Prostate gland (tissue), 2 donors: ENCODE results near the gene PPP1R12C.

ENCODE experiments used
- CTCF ChIP-seq, 4 experiments: fragments of 200-600 bp in 2 of 4; fragments of 450-650 bp in 2 of 4; sonication (generic) in 2 of 4; IDR thresholded peaks; 1 replicate in 3 of 4; 2 replicates in 1 of 4; pipeline ENCODE4 v1.5.1; 2016 to 2019; ENCODE audit warnings: antibody characterized with exemption in 4 of 4, mild to moderate bottlenecking in 2 of 4, moderate library complexity in 2 of 4
- POLR2A ChIP-seq: fragments of 450-650 bp; IDR thresholded peaks from one replicate; pipeline ENCODE4 v1.6.1; 2016; ENCODE audit warnings: antibody characterized with exemption, mild to moderate bottlenecking

GRCh38 chr19:55062735-55063491 is 54.5 kb downstream of the PPP1R12C start, which contains the start of gene RDH13:
- TF ChIP-seq POLR2A (peak; percentile 70), CTCF (IDR thresholded peaks at IDR 0.05) (peak in 1 of 4 experiments; percentile 9)
